ENCODE results near the gene POLR3GL.

The POLR3GL gene

GRCh38 chr1:145985129-145985501 is 20.6 kb downstream of the POLR3GL start:
- 80% methylated on average over 1 of the region's 2 CpGs; no CpG with 5 or more reads in 1 of the 2 experiments for WGBS, 2 experiments (ENCODE audit: insufficient coverage in 2 of 2)
- H3K27ac ChIP-seq (ENCODE audit: low read depth, low read length, severe bottlenecking), result peak overlapping the region; percentile 75
- H3K9me3 ChIP-seq (ENCODE audit: control insufficient read depth, low read length), result no peaks in the 10 kb centered on the region
- H3K36me3 ChIP-seq (ENCODE audit: control insufficient read depth, insufficient read depth, low read length), result no peaks in the 10 kb centered on the region
- H3K4me3 ChIP-seq (ENCODE audit: extremely low read depth, insufficient read depth, low read length, poor library complexity, severe bottlenecking), result no peak overlapping the region
- peaks cover 52% of the 10 kb centered on the region for H3K4me1 ChIP-seq (ENCODE audit: control insufficient read depth, insufficient read depth, low read length, poor library complexity, severe bottlenecking)

- WGBS, 2 experiments (ENCODE audit: insufficient coverage in 2 of 2), result 90 to 93% methylated on average over 13 to 14 of the region's 15 CpGs
- Histone ChIP-seq H3K4me3 (ENCODE audit: extremely low read depth, insufficient read depth, low read length, poor library complexity, severe bottlenecking) (no peak overlapping the region), H3K36me3 (ENCODE audit: control insufficient read depth, insufficient read depth, low read length) (no peaks in the 10 kb centered on the region), H3K4me1 (ENCODE audit: control insufficient read depth, insufficient read depth, low read length, poor library complexity, severe bottlenecking) (peaks cover 46% of the 10 kb centered on the region), H3K9me3 (ENCODE audit: control insufficient read depth, low read length) (no peaks in the 10 kb centered on the region), H3K27ac (ENCODE audit: low read depth, low read length, severe bottlenecking) (peak overlapping the region; percentile 75)
These were observed 21.3 kb downstream of the POLR3GL start for GRCh38 chr1:145985502-145986439.

- H3K4me1 ChIP-seq (ENCODE audit: control insufficient read depth, insufficient read depth, low read length, poor library complexity, severe bottlenecking), result peaks cover 45% of the 10 kb centered on the region
- 87 to 91% methylated on average over 4 to 5 of the region's 6 CpGs for WGBS, 2 experiments (ENCODE audit: insufficient coverage in 2 of 2)
- H3K9me3 ChIP-seq (ENCODE audit: control insufficient read depth, low read length), result no peaks in the 10 kb centered on the region
- H3K4me3 ChIP-seq (ENCODE audit: extremely low read depth, insufficient read depth, low read length, poor library complexity, severe bottlenecking), result no peak overlapping the region
- H3K36me3 ChIP-seq (ENCODE audit: control insufficient read depth, insufficient read depth, low read length), result no peaks in the 10 kb centered on the region
- H3K27ac ChIP-seq (ENCODE audit: low read depth, low read length, severe bottlenecking), result peak overlapping the region; percentile 75
These were observed 22.1 kb downstream of the POLR3GL start for GRCh38 chr1:145986551-145986950.

- Histone ChIP-seq H3K36me3 (ENCODE audit: control insufficient read depth, insufficient read depth, low read length) (peaks cover 7% of the 10 kb centered on the region), H3K9me3 (ENCODE audit: control insufficient read depth, low read length) (no peaks in the 10 kb centered on the region), H3K27ac (ENCODE audit: low read depth, low read length, severe bottlenecking) (no peak overlapping the region), H3K4me1 (ENCODE audit: control insufficient read depth, insufficient read depth, low read length, poor library complexity, severe bottlenecking) (peaks cover 41% of the 10 kb centered on the region), H3K4me3 (ENCODE audit: extremely low read depth, insufficient read depth, low read length, poor library complexity, severe bottlenecking) (no peak overlapping the region)
- 100% methylated on average over 1 of the region's 1 CpG for WGBS, 2 experiments (ENCODE audit: insufficient coverage in 2 of 2)
These were observed 23.4 kb downstream of the POLR3GL start for GRCh38 chr1:145987926-145988325.

- Histone ChIP-seq H3K4me3 (ENCODE audit: extremely low read depth, insufficient read depth, low read length, poor library complexity, severe bottlenecking) (no peak overlapping the region), H3K9me3 (ENCODE audit: control insufficient read depth, low read length) (no peaks in the 10 kb centered on the region), H3K4me1 (ENCODE audit: control insufficient read depth, insufficient read depth, low read length, poor library complexity, severe bottlenecking) (peaks cover 41% of the 10 kb centered on the region), H3K27ac (ENCODE audit: low read depth, low read length, severe bottlenecking) (no peak overlapping the region), H3K36me3 (ENCODE audit: control insufficient read depth, insufficient read depth, low read length) (peaks cover 16% of the 10 kb centered on the region)
- 94 to 100% methylated on average over 4 to 5 of the region's 5 CpGs for WGBS, 2 experiments (ENCODE audit: insufficient coverage in 2 of 2)
These were observed 24.3 kb downstream of the POLR3GL start for GRCh38 chr1:145988773-145989172.

- no peak overlapping the region for H3K4me3 ChIP-seq (ENCODE audit: extremely low read depth, insufficient read depth, low read length, poor library complexity, severe bottlenecking)
- H3K4me1 ChIP-seq (ENCODE audit: control insufficient read depth, insufficient read depth, low read length, poor library complexity, severe bottlenecking), result peaks cover 35% of the 10 kb centered on the region
- no peaks in the 10 kb centered on the region for H3K9me3 ChIP-seq (ENCODE audit: control insufficient read depth, low read length)
- peaks cover 31% of the 10 kb centered on the region for H3K36me3 ChIP-seq (ENCODE audit: control insufficient read depth, insufficient read depth, low read length)
- 92 to 100% methylated on average over 2 to 4 of the region's 7 CpGs for WGBS, 2 experiments (ENCODE audit: insufficient coverage in 2 of 2)
- peak overlapping the region; percentile 30 for H3K27ac ChIP-seq (ENCODE audit: low read depth, low read length, severe bottlenecking)
These were observed 25.9 kb downstream of the POLR3GL start for GRCh38 chr1:145990249-145990855.

- Histone ChIP-seq H3K9me3 (ENCODE audit: control insufficient read depth, low read length) (no peaks in the 10 kb centered on the region), H3K36me3 (ENCODE audit: control insufficient read depth, insufficient read depth, low read length) (peaks cover 35% of the 10 kb centered on the region), H3K4me3 (ENCODE audit: extremely low read depth, insufficient read depth, low read length, poor library complexity, severe bottlenecking) (no peak overlapping the region), H3K4me1 (ENCODE audit: control insufficient read depth, insufficient read depth, low read length, poor library complexity, severe bottlenecking) (peaks cover 20% of the 10 kb centered on the region), H3K27ac (ENCODE audit: low read depth, low read length, severe bottlenecking) (peak overlapping the region; percentile 18)
- WGBS, 2 experiments (ENCODE audit: insufficient coverage in 2 of 2), result 93 to 96% methylated on average over 3 to 5 of the region's 10 CpGs
These were observed 27.4 kb downstream of the POLR3GL start for GRCh38 chr1:145991735-145992412.

GRCh38 chr1:145992502-145992936 is 28.0 kb downstream of the POLR3GL start:
- no peaks in the 10 kb centered on the region for H3K9me3 ChIP-seq (ENCODE audit: control insufficient read depth, low read length)
- peak overlapping the region; percentile 37 for H3K27ac ChIP-seq (ENCODE audit: low read depth, low read length, severe bottlenecking)

GRCh38 chr1:145992958-145993617 is 28.6 kb downstream of the POLR3GL start:
- Histone ChIP-seq H3K36me3 (ENCODE audit: control insufficient read depth, insufficient read depth, low read length) (peaks cover 35% of the 10 kb centered on the region), H3K27ac (ENCODE audit: low read depth, low read length, severe bottlenecking) (peak overlapping the region; percentile 37), H3K4me1 (ENCODE audit: control insufficient read depth, insufficient read depth, low read length, poor library complexity, severe bottlenecking) (peaks cover 29% of the 10 kb centered on the region), H3K4me3 (ENCODE audit: extremely low read depth, insufficient read depth, low read length, poor library complexity, severe bottlenecking) (peak overlapping the region; percentile 77), H3K9me3 (ENCODE audit: control insufficient read depth, low read length) (no peaks in the 10 kb centered on the region)
- WGBS, 2 experiments (ENCODE audit: insufficient coverage in 2 of 2), result 95 to 100% methylated on average over 1 to 4 of the region's 5 CpGs

More at GRCh38 chr1:145992502-145992936, 28.0 kb downstream of the POLR3GL start:
- Histone ChIP-seq H3K36me3 (ENCODE audit: control insufficient read depth, insufficient read depth, low read length) (peaks cover 35% of the 10 kb centered on the region), H3K4me1 (ENCODE audit: control insufficient read depth, insufficient read depth, low read length, poor library complexity, severe bottlenecking) (peaks cover 23% of the 10 kb centered on the region), H3K4me3 (ENCODE audit: extremely low read depth, insufficient read depth, low read length, poor library complexity, severe bottlenecking) (peak overlapping the region; percentile 77)
- WGBS, 2 experiments (ENCODE audit: insufficient coverage in 2 of 2), result no CpG with 5 or more reads among the region's 1 CpG

Measured in mesodermal cell (in vitro differentiated cells).